HG03520 (cell line): Measurements from ENCODE around the gene PLET1.

ENCODE experiments used
- ATAC-seq: cut with Tn5 transposase; IDR thresholded peaks from one replicate; pipeline ENCODE4 v1.9.1; 2021; ENCODE audit warnings: mild to moderate bottlenecking, moderate library complexity; ENCODE audit not compliant: unreplicated experiment

PLET1 gene, protein sequence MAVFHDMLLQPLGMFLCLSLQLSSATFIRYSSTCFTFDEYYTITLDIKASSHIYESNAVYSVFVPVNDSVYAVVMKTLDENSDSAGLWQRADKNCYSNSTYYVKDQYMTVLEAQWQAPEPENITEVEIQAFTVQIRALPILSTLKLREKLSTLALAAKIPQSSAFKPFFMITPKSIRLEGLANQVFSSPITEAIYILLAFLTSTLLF

DNA sequence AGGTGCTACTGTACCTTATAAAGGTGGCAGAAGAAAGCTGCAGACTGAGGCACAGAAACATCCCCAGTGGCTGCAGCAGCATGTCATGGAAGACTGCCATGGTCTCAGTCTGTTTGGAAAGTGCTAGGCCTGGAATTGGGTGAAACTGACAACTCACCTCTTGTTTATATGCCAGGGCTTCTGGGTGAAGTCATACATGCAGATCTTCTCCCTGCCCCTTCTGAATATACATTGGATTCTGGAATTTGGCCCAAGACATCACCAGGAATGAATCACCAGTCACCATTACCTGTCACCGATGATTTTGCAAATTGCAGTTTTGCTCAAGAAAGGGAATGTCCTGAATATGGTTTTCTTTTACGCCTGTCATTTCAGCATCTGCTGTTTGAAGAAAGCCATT lies at the start of gene PLET1:
PLET1 (minus strand) TSS at position 371 of the 400 bp plus-strand sequence; CDS start at position 100, 271 bp downstream.
- ATAC-seq, result no peak

DNA sequence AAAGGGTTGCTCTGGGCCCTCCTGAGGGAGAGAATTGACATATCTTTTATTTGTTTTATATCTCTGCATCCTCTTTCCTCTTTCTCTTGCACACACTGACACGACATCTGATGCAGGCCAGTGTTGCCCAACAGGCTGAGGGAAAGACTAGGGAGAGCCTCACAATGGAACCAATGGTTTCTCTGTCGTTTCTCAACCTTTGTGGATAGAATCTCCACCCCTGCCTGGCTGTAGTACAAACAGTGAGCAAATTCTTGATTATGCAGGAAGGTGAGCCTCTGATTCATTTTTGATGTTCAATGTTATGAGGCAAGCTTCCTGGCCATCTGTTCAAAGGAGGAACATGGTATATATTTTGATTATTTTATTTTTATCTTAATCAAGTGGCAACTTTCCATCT lies 49.8 kb upstream of the PLET1 start:
- no peak for ATAC-seq

DNA sequence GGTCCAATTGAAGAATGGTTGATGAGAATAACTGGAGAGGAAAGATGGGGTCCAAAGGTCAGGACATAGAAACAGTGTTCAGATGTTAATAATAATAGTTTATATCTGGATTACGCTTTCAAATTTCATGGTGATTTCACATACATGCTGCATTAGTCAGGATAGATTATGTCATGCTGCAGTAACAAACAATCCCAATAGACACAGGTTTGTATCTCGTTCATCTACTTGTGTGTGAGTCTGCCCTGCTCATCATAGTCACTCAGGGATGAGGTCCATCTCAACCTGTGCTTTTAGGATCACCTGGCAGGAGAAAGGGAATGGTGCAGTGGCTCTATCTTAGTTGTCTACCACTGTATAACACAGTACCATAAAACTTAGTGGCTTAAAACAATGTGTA lies 48.0 kb upstream of the PLET1 start:
- ATAC-seq, result no peak

DNA sequence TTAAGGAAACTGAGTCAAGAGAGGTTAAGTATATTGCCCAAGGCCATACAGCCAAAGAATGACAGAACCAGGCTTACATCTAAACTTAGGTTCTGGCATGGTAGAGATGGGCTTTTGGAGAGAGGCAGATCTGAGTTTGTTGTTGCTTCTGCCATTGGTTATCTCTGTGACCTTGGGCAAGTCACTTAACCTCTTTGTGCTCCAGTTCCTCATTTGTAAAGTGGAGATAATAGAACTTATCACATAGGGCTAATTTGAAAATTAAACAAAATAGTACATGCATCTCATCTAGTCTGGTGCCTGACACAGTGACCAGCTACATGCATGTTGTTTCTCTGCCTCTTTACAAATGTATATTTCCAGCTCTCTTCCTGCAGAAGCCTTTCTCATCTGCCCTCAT lies 47.0 kb upstream of the PLET1 start:
- ATAC-seq, result no peak

DNA sequence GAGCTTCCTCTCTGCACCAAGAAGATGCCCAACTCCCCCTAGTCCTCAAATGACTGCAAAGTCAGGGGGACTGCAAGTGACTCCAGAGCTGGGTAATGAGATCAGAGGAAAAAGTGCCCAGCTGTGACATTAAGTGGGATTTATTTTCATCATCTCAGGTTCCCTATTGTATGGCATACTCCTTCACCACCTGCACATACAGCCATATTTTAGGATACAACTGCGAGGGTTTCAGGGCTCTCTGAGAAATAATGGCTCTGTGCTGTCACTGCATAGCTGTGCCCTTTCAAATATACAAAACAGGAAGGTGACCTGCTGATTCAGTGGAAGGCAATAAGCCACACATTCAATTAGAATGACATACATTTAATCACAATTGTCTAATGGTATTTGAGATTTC lies 45.6 kb upstream of the PLET1 start:
- ATAC-seq, result no peak

DNA sequence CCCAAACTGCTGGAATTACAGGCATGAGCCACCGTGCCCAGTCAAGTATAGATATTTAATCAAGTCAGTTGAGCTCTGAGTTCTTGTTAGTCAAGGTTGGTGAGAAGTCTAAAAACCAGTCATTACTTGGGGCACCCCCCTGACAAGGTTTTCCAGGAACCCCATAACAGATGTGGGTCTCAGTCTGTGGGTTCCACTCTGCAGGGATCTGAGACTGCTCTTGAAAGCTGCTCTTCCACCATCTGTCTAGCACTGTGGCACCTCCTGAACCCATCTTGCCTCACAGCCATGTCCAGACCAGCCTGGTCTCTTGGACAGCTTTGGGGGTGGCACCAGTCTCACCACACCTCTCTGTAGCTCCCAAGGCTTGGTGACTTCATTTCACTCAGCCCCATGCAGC lies 44.3 kb upstream of the PLET1 start:
- ATAC-seq, result no peak

DNA sequence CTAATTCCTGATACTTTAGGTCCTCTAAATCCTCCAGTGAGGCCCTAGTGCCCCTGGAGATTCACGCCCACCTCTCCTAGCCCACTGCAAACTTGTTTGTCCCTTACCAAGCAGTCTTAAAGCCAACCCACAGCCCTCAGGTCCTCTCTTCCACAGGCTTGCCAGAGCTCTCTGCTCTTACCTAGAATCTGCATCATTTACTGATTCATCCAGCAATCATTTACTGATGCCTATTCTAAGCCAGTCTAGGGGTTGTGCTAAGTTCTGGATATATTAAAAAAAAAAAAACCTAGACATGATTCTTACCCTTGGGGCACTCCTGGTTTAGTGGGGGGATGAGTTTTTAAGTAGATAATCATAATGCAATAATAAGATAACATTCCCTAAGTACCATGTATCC lies 43.0 kb upstream of the PLET1 start:
- no peak for ATAC-seq

DNA sequence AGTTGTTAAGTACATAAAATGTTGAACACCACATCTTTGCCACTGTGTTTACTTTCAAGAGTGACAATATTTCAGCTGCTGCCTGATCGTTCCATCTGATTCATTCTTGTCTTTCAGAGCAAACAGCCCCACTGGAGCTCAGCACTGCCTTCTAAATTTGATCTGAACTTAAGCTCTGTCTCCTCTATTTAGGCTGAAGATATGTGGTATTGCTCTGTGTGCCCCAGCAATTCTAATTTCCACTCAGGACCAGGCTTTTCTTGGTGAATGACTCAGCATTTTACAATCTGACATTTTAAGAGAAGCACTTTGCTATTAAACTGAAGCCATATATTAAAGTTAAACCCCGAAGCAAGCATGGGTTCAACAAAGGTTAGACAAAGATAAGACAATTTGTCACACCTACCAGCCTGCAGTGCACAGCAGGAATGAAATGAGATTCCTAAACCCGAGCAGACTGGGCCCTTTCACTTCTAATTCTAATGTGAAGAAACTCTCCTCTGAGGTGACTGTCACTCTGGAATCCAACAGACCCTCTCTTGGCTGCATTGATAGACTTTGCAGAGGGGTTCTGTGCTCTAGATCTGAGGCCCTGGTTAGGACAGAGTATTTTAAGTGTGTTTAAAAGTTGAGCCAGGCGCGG lies 41.7 kb upstream of the PLET1 start:
- no peak for ATAC-seq

DNA sequence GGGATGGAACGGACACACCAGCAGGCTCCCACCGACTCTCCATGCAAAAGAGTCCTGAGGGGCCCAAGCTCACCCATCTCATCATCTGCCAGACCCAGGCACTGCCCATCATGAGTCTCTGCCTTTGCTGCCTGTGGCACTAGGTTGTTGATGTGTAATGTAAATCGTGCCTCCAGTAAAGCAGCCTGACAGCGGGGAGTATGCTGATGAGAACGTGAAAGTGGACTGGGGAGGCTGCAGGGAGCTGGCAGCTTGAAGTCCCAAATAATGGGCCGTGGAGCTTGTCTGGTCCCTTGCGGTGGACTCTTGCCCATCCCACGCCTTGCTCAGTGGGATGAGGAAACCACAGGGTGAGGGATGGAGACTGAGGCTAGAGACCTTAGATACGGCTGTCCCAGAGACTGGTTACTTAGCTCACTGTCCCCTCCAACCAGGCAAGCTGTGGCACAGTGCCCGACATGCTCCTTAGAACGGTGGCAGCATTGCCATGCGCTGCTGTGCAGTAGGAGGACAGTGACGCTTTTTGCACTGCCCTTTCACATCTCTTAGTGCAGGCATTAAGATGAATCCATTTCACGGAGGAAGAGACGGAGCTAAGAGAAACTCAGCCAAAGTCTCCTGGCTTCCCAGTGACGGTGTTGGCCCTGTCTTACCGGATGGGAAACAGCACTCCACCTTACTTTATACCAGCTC lies 39.6 kb upstream of the PLET1 start:
- ATAC-seq, result no peak

DNA sequence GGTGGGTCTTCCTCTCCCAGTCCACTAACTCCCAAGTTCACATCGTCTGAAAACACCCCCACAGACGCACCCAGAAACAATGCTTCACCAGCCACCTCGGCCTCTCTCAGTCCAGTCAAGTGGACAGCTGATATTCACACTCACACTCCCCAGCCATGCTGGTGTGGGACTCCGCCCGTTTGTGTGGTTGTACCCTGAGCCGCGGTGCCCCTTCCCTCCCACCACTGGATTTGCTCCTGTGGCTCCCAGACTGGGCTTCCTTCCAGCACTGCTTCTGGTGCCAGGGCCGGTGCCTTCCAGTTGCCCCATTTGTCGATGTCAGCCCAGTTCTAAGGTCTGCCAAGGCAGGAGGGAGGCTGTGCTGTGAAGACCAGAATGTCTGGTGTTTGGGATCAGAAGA lies 37.9 kb upstream of the PLET1 start:
- no peak for ATAC-seq

DNA sequence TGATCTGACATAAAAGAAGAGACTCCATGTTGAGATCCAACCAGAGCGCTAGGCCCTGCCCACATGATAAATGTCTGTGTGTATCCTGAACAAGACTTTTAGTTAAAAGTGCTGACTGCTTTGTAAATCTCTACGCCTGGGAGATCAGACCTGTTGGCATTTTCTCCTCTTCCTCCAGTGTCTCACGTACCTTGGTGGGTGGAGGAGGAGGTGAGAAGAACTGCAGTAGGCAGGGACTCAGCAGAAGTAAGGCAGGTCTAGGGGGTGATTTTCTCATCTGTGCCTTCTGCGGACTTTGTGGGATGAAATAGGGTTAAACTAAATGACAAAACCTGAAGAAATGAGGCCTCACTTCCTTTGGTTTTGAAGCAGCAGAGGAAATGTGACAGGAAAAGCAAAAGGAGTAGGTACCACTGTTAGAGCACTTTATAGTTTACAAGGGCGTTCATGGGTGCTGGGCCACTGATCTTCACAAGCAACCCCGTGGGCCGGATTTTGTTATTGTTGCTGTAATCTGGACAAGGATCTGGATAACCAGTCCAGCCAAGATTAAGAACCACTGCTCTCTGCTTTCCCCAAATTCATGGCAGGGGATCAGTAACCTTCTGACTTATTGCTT lies 36.7 kb upstream of the PLET1 start:
- ATAC-seq, result no peak

DNA sequence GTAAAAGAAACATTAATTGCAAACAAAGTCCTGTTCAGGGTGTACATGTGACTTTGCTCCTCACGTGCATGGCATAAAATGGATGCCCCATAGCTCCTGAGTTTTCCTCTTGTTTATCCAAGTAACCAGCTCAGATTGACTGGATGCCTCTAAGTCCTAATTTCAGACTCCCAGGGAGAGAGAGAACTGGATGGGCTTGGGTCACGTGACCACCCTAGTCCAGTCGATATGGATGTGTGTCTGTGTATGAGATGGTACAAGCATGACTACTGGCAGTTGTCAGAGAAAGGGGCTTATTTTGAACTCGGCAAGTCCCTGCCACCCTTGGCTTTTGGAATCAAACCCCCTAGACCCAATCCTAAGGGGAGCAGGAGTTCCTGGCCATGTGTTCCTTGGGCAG lies 35.4 kb upstream of the PLET1 start:
- no peak for ATAC-seq

DNA sequence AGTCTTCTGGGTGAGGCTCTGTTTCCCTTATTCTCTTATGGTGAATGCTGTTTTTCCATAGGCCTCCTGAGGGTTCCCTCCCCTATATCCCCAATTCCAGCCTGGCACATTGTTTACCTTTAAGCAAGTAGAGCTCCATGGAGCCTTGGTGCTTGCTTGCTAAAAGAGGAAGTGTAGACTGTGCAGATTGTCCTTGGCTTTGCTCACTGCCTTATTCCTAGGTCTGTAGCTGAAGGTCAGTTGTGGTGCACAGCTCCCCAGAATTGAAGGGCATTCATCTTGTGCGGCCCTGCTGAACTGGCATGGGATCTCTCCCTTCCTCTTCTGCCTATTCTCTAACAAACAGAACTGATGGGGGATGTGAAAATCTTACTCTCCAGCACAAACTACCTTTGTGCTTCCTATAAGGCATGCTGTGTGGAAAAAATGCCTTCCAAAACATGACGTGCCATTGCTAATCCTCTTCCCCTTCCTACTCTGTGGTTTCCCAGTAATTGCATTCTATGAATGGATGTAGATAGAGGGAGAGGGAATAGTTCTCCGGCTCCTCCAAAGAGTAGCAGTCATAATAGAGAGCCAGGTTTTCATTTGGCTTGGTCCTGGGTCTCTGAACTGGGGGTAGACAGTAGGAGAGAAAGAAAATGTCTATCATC lies 34.2 kb upstream of the PLET1 start:
- ATAC-seq, result no peak

DNA sequence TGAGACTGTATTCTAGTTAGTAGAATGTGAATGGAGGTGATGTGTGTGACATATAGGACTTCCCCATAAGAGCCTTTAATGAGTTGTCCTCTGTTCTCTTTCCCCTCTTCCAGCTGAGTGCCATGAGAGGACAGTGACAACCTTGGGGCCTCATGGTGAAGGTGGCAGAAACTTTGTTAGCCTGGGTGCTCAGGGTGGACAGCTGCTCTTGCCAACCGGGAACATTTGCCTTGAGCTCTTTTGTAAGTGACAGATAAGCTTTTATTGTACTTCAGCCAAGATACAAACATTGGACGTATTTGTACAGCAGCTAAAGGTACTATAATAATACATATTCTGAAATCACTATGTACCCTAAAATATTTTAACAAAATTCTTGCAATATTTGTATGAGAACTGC lies 33.0 kb upstream of the PLET1 start:
- no peak for ATAC-seq

DNA sequence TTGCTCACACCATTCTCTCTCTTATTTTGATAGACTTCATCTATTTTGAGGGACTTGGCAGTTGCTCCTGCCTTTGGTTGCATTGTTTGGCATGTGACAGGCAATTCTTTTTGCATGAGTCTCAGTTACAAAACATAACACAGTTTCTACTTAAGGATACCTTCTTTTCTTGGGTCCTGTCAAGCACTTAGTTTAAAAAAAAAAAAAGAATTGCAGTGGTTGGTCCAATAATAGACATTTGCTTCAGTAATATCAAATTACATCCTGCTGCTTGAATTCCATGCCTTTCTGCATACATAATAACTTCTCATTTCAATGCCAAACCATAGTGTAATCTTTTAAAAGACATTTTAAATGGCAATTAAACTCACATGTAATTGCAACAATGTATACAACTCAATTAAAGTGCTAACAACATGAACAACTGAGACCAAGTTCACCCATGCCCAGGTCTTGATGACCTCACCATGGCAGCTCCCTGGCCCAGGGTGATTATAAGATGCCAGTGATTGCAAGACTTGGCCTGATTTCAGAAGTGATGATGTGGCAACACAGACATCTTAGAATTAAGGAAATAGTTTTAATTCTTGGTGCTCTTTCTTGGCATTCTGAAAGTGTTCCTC lies 32.2 kb upstream of the PLET1 start:
- ATAC-seq, result no peak

DNA sequence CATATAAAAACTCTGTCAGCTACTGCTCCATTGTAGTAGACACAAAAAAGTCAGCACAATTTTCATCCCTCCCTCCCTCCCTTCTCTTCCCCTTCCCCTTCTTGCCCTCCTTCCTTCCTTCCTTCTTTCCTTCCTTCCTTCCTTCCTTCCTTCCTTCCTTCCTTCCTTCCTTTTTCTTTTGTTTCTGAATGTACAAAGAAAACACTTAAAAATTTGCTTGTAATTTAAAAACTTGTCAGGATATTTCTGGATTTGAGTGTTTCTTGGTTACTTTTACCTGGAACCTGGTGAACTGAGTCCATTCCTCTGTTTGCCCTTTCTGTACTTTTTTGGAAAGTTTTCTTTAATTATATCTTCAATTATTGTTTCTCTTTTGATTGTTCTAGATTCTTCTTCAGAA lies 31.5 kb upstream of the PLET1 start:
- ATAC-seq, result no peak

DNA sequence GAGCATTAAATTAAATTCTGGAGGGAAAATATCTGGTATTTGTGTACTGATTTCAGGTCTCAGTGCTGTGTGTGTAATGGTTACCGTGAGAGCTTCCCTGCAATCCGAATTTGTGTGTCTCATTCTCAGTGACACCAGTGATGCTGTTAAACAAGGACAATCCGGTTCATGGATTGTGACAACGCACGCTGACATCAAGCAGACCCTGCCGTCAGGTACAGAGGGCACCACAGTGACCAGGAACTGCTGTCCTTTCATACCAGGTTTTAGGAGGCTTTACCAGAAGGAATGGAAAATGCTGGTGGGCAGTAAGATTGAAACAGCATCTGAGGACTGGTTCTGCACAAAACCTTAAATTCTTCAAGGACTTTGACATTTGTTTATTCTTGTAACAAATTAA lies 30.5 kb upstream of the PLET1 start:
- no peak for ATAC-seq

DNA sequence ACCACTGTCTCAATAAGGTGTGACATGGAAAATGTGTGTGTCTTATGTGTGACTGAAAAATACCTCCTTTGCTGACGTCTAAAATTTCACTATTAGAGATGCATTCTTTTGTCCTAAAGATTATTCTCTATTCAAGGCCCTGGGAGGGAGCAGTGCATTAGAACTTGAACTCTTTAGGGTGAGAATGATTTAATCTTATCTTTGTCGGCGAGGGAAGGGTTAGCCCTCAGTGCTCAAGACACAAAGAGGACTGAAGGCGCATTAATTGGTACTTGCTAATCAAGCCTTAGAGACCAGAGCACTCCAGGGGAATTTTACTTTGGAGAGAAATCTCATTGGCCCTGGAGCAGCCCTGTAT lies 29.8 kb upstream of the PLET1 start:
- ATAC-seq, result no peak

DNA sequence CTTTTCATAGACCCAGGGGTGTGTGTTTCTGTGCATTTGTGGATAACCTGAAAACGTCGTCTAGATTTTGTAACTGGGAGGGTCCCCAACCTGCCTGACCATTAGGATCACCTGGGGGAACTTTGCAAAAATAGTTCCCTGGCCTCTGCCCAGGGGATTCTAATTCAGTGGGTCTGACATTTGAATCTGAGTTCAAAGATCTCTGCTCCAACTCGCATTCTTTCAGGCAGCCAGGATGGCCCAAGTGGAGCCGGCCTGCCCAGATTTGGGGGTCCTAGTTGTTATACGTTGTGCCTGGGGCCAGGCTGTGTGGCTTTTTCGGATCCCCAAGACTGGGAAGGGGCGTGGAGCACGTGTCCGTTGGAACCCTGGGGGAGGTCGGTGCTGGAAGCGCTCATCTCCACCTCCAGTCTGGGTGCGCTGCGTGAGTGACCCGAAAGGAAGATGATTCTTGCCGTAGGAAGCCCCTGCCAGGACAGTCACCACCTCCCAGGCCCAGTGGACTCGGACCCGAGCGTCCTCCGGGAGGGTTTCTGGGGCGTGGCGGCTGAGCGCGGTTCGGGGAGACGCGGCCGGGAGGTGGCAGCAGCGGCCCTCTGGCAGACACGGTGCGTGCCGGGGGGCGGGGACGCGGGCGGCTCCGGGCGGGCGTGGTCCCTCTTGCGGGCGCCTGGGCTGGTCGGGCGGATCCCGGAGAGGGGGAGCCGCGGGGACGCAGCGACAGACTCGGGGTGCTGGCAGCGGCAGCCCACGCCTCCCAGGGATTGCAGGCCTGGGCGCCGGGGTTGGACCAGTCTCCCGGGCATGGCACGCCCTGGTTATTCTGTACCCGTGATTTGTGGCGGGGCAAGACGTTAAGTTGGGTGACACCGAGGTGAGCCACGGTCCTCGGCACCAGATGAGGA lies 29.2 kb upstream of the PLET1 start:
- peak; percentile 91 for ATAC-seq

DNA sequence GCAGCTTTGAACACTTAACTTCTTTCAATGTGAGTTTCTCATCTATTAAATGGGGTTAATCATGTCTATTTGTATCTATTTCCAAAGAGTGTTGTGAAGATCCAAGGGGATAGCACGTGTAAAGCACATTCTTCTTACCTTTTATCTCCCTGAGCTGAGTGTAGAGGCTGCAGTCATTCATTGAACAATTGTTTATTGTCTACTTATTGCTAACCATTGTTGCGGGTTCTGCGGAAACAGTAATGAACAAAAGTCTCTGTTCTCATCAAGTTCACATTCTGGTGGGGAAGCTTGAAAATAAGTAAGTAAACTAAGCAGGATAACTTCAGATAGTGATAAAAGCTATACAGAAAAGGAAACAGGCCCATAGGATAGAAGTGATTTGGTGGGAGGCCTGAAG lies 27.4 kb upstream of the PLET1 start:
- ATAC-seq, result no peak
